GM12878 (cell line): ENCODE results near the gene PKLR. TPM values are rescaled to one million over a fixed set of nuclear protein-coding genes. Genes with fewer than 3 reads are reported as not detected.

Source experiments
- ATAC-seq: fragments of 200-7000 bp; cut with Tn5 transposase; 3 replicates; pipeline ENCODE4 v1.9.1; 2020; ENCODE audit warnings: mild to moderate bottlenecking, moderate library complexity
- BruUV-seq: library from RNA; stranded (reverse); fragments of 400-500 nt; replicated peaks from 2 replicates; lab custom pipeline; 2021; lab: Mats Ljungman, UMichigan
- CTCF ChIA-PET: fragments of 300-600 bp; sonication (Branson Sonifier 250); formaldehyde crosslinking; extraction: SDS; loops from one replicate; lab custom pipeline; 2021; ENCODE audit warnings: inconsistent platforms; lab: Yijun Ruan, JAX
- POLR2A ChIA-PET: fragments of 350-600 bp; formaldehyde crosslinking; extraction: SDS; loops from one replicate; lab custom pipeline; 2021; ENCODE audit warnings: inconsistent platforms; lab: Charles Lee
- RAD21 ChIA-PET: fragments of 300-600 bp; sonication (Branson Sonifier 250); formaldehyde crosslinking; loops from one replicate; lab custom pipeline; 2023; ENCODE audit warnings: antibody characterized with exemption; ENCODE audit not compliant: unreplicated experiment; lab: Charles Lee
- SMC1A ChIA-PET: fragments of 300-600 bp; sonication (Branson Sonifier 250); formaldehyde crosslinking; loops from one replicate; lab custom pipeline; 2023; ENCODE audit not compliant: unreplicated experiment, uncharacterized antibody; lab: Charles Lee
- DNase-seq: peaks from one replicate; pipeline ENCODE4 v3.0.0-alpha.2; 2011; ENCODE audit warnings: low read depth, low spot score
- FAIRE-seq: peaks from 3 replicates; lab custom pipeline; 2011; peaks lifted over from hg19 to GRCh38; lab: Jason Lieb, UNC
- H2AFZ ChIP-seq: 2 replicates; pipeline ENCODE4 v1.6.0; 2011; ENCODE audit warnings: low read depth, low read length, control low read depth; ENCODE audit not compliant: control insufficient read depth
- H3K27ac ChIP-seq: 2 replicates; pipeline ENCODE4 v1.5.1; 2011; ENCODE audit warnings: control low read depth; ENCODE audit not compliant: control insufficient read depth, insufficient read depth
- H3K27me3 ChIP-seq, 2 experiments: replicated peaks in 1 of 2; 2 replicates each; pipeline versions ENCODE4 v1.6.0 to v1.6.1; 2011; ENCODE audit warnings: low read length in 1 of 2; ENCODE audit not compliant: control insufficient read depth in 2 of 2, insufficient read depth in 2 of 2
- H3K36me3 ChIP-seq, 2 experiments: 2 replicates each; pipeline ENCODE4 v1.5.1; 2011; ENCODE audit warnings: low read length in 1 of 2; ENCODE audit not compliant: control insufficient read depth in 2 of 2, insufficient read depth in 2 of 2
- H3K4me1 ChIP-seq: 2 replicates; pipeline ENCODE4 v1.6.1; 2011; ENCODE audit warnings: mild to moderate bottlenecking, low read length, moderate library complexity, mixed read lengths; ENCODE audit not compliant: control insufficient read depth, insufficient read depth
- H3K4me2 ChIP-seq: 2 replicates; pipeline ENCODE4 v1.6.0; 2011; ENCODE audit warnings: control low read depth; ENCODE audit not compliant: control insufficient read depth, insufficient read depth
- H3K4me3 ChIP-seq: fragments of 200-600 bp; sonication (generic); 2 replicates; pipeline ENCODE4 v1.5.1; 2016
- H3K79me2 ChIP-seq: 2 replicates; pipeline ENCODE4 v1.6.0; 2011; ENCODE audit warnings: low read length; ENCODE audit not compliant: control insufficient read depth, insufficient read depth
- H3K9ac ChIP-seq: 2 replicates; pipeline ENCODE4 v1.8.0; 2011; ENCODE audit warnings: low read length, control low read depth, mixed read lengths; ENCODE audit not compliant: control insufficient read depth, insufficient read depth
- H3K9me3 ChIP-seq: replicated peaks from 3 replicates; pipeline ENCODE4 v1.5.1; 2011; ENCODE audit warnings: mild to moderate bottlenecking, low read length; ENCODE audit not compliant: control insufficient read depth, insufficient read depth
- H4K20me1 ChIP-seq: 2 replicates; pipeline ENCODE4 v1.6.0; 2011; ENCODE audit not compliant: control insufficient read depth, insufficient read depth
- BHLHE40 ChIP-seq, 2 experiments: fragments of 450-650 bp in 1 of 2; IDR thresholded peaks; 2 replicates each; pipeline ENCODE4 v1.6.1; 2011 to 2017; ENCODE audit warnings: low read depth in 2 of 2, borderline replicate concordance in 1 of 2, improper control_type of control experiment in 1 of 2, low read length in 1 of 2, mild to moderate bottlenecking in 1 of 2
- IRF5 ChIP-seq: fragments of 450-650 bp; IDR thresholded peaks from 2 replicates; pipeline ENCODE4 v1.6.1; 2017; ENCODE audit warnings: borderline replicate concordance
- KAT2A ChIP-seq: conservative IDR thresholded peaks from 2 replicates; pipeline ENCODE4 v1.6.1; 2011; ENCODE audit warnings: low read depth, low read length; ENCODE audit not compliant: control insufficient read depth
- MXI1 ChIP-seq: fragments of 150-350 bp; IDR thresholded peaks from 2 replicates; pipeline ENCODE4 v1.6.1; 2011; ENCODE audit warnings: low read depth, mild to moderate bottlenecking, inconsistent platforms, low read length, improper control_type of control experiment
- PAX5 ChIP-seq: IDR thresholded peaks from 2 replicates; pipeline ENCODE4 v1.6.1; 2011; ENCODE audit warnings: low read depth, low read length, borderline replicate concordance
- POLR2A ChIP-seq: IDR thresholded peaks from 2 replicates; pipeline ENCODE4 v1.6.1; 2011; ENCODE audit warnings: low read depth, mild to moderate bottlenecking, low read length
- SP1 ChIP-seq: IDR thresholded peaks from one replicate; pipeline ENCODE4 v1.6.1; 2011; ENCODE audit warnings: low read depth, low read length
- SUZ12 ChIP-seq: fragments of 200-600 bp; sonication (generic); IDR thresholded peaks from one replicate; pipeline ENCODE4 v1.6.1; 2018; ENCODE audit warnings: antibody characterized with exemption, mild to moderate bottlenecking; ENCODE audit not compliant: unreplicated experiment
- ZNF622 ChIP-seq: fragments of 450-650 bp; IDR thresholded peaks from 2 replicates; pipeline ENCODE4 v1.6.1; 2017; ENCODE audit warnings: mild to moderate bottlenecking, inconsistent platforms
- WGBS: methylation state at CpG from one replicate; pipeline ENCODE4 v1.1.6; 2016; ENCODE audit warnings: low lambda C conversion rate; ENCODE audit not compliant: insufficient replicate concordance, insufficient coverage; ENCODE audit errors: missing lambda C conversion rate; 5-methylcytosine and 5-hydroxymethylcytosine counted together
- in situ Hi-C: fragments of 300-500 bp; cut with MboI; formaldehyde crosslinking; loops from 9 replicates; pipeline ENCODE4 v1.14.3; 2018; ENCODE audit warnings: mixed read lengths
- intact Hi-C: fragments of 100-400 bp; cut with micrococcal nuclease; formaldehyde crosslinking; loops from one replicate; pipeline ENCODE4 v1.14.2; 2022; ENCODE audit not compliant: unreplicated experiment
- polyA plus RNA-seq, 11 experiments: library from polyadenylated mRNA; depleted of rRNA in 4 of 11; unstranded in 6 of 11; stranded (reverse) in 5 of 11; fragments of >200 nt; fragmentation: Nextera tagmentation in 4 of 11; fragmentation: Illumina TruSeq in 1 of 11; extraction: Ambion mirVana in 4 of 11; extraction: Trizol in 1 of 11; gene quantifications; 1 replicate in 1 of 11; 2 replicates in 10 of 11; pipeline versions ENCODE4 v1.2.1 to v1.2.3, GENCODE V29; 2011 to 2016; ENCODE audit warnings: inconsistent platforms in 2 of 11, missing spikeins in 2 of 11, low read depth in 1 of 11
- total RNA-seq, 4 experiments: library from RNA; depleted of rRNA in 3 of 4; stranded (reverse); fragments of >200 nt in 3 of 4; fragmentation: Illumina TruSeq in 1 of 4; extraction: Trizol in 1 of 4; gene quantifications; 2 replicates each; pipeline versions ENCODE4 v1.2.1 to v1.2.3, GENCODE V29; 2013 to 2021

Gene PKLR
- total and polyA plus RNA-seq, 10 of the 15 experiments (the other 5 are each of a cell fraction or from before 2014, with no cell fraction given): 0.04 to 0.15 (median 0.08) TPM; not detected in 7

- RAD21 ChIA-PET: no interaction called here
- no peaks in the 10 kb centered on the region for H4K20me1 ChIP-seq
These were observed 18.6 kb downstream of the PKLR start for GRCh38 chr1:155282488-155283091.

More at GRCh38 chr1:155282488-155283091, 18.6 kb downstream of the PKLR start:
- ATAC-seq (no peak), DNase-seq (no peak), FAIRE-seq (no peak)
- no peaks in the 10 kb centered on the region for H3K79me2 ChIP-seq
- H3K4me3 ChIP-seq: no peak overlapping the region
- ChIA-PET SMC1A (interaction anchor here (0.9 kb wide), 1 partner anchor 34 kb away, joined by 3 read pairs; no protein-coding TSS in a partner anchor), CTCF (no interaction called here), POLR2A (no interaction called here)
- no TSS peak for BruUV-seq
- in situ Hi-C loops (no loop called here), intact Hi-C loops (no loop called here)
- H3K36me3 ChIP-seq: no peaks in the 10 kb centered on the region
- H3K27ac ChIP-seq: no peak overlapping the region
- H3K4me1 ChIP-seq: peaks cover 3% of the 10 kb centered on the region; the same call in 1 of the 2 replicates
- no peaks in the 10 kb centered on the region for H3K27me3 ChIP-seq
- no peak overlapping the region for H2AFZ ChIP-seq
- no peak overlapping the region for H3K4me2 ChIP-seq
- TF ChIP-seq SP1 (no peak), IRF5 (no peak), POLR2A (no peak), KAT2A (no peak), MXI1 (no peak), PAX5 (no peak), BHLHE40 (IDR thresholded peaks at IDR 0.05; ENCODE audit: borderline replicate concordance in 1 of 2, low read depth in 2 of 2, low read length in 1 of 2) (no peak), SUZ12 (no peak), ZNF622 (no peak)
- WGBS: 87% methylated on average over 24 of the region's 29 CpGs
- H3K9me3 ChIP-seq: no peaks in the 10 kb centered on the region
- H3K9ac ChIP-seq: no peak overlapping the region
